ENCODE measurements around the gene ZRANB3. TPM values are rescaled to one million over a fixed set of nuclear protein-coding genes. Genes with fewer than 3 reads are reported as not detected.
"Not testable (repeated sequence)": the region's sequence is repeated elsewhere in the genome, so short reads cannot be mapped to it uniquely, and the experiment has no call there.

Gene ZRANB3
- total RNA-seq, 1 donor from 2014 or later: 7.9 TPM

GRCh38 chr2:135555311-135555710 is 24.3 kb upstream of the ZRANB3 start:
- no peak for TF ChIP-seq CTCF (conservative IDR thresholded peaks at IDR 0.05; ENCODE audit: low read depth, low read length)
- no peak for DNase-seq (ENCODE audit: low read depth)
- H3K4me3 ChIP-seq (ENCODE audit: low read depth, low read length): no peak overlapping the region

- no peak for DNase-seq (ENCODE audit: low read depth)
- H3K4me3 ChIP-seq (ENCODE audit: low read depth, low read length): no peak overlapping the region
- no peak for TF ChIP-seq CTCF (conservative IDR thresholded peaks at IDR 0.05; ENCODE audit: low read depth, low read length)
Measured at GRCh38 chr2:135552887-135553286, 21.9 kb upstream of the ZRANB3 start.

- no peak for TF ChIP-seq CTCF (conservative IDR thresholded peaks at IDR 0.05; ENCODE audit: low read depth, low read length)
- no peak for DNase-seq (ENCODE audit: low read depth)
- no peak overlapping the region for H3K4me3 ChIP-seq (ENCODE audit: low read depth, low read length)
Measured at GRCh38 chr2:135551356-135551755, 20.3 kb upstream of the ZRANB3 start.

- no peak overlapping the region for H3K4me3 ChIP-seq (ENCODE audit: low read depth, low read length)
- no peak for TF ChIP-seq CTCF (conservative IDR thresholded peaks at IDR 0.05; ENCODE audit: low read depth, low read length)
- no peak for DNase-seq (ENCODE audit: low read depth)
Measured at GRCh38 chr2:135547311-135547710, 16.3 kb upstream of the ZRANB3 start.

GRCh38 chr2:135546436-135546835 is 15.4 kb upstream of the ZRANB3 start:
- H3K4me3 ChIP-seq (ENCODE audit: low read depth, low read length): no peak overlapping the region
- no peak for TF ChIP-seq CTCF (conservative IDR thresholded peaks at IDR 0.05; ENCODE audit: low read depth, low read length)
- no peak for DNase-seq (ENCODE audit: low read depth)

GRCh38 chr2:135533545-135533944 is 2.5 kb upstream of the ZRANB3 start:
- not testable (repeated sequence) for H3K4me3 ChIP-seq (ENCODE audit: low read depth, low read length); DNase-seq (ENCODE audit: low read depth)

GRCh38 chr2:135532581-135532980 is 1.6 kb upstream of the ZRANB3 start:
- no peak for TF ChIP-seq CTCF (conservative IDR thresholded peaks at IDR 0.05; ENCODE audit: low read depth, low read length)
- DNase-seq (ENCODE audit: low read depth): no peak
- H3K4me3 ChIP-seq (ENCODE audit: low read depth, low read length): peak overlapping the region; percentile 85
